ENCODE measurements around the gene NPEPL1.

Gene NPEPL1

DNA sequence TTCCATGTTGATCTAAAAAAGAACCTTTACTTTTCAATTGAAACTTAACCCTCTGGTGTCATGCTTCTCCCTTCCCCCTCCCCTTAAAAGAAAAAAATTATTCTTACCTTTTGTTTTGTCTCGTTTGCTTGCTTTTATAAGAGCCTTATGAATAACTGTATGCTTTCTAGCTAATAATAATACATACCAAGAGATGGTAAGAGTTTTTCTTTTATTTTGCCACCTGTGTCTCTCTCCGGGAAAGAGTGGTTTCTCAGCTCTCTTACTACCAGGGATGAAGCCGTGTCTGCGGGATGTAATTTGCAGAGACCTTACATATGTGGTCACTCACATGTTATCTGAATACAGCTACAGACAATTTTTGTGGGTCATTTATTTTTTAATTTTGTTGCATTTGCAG is 33.8 kb upstream of the NPEPL1 start:
- DNase-seq (ENCODE audit: low spot score), result no peak

- DNase-seq (ENCODE audit: low spot score), result no peak
Observed at GRCh38 chr20:58659841-58660240, 32.8 kb upstream of the NPEPL1 start.

DNA sequence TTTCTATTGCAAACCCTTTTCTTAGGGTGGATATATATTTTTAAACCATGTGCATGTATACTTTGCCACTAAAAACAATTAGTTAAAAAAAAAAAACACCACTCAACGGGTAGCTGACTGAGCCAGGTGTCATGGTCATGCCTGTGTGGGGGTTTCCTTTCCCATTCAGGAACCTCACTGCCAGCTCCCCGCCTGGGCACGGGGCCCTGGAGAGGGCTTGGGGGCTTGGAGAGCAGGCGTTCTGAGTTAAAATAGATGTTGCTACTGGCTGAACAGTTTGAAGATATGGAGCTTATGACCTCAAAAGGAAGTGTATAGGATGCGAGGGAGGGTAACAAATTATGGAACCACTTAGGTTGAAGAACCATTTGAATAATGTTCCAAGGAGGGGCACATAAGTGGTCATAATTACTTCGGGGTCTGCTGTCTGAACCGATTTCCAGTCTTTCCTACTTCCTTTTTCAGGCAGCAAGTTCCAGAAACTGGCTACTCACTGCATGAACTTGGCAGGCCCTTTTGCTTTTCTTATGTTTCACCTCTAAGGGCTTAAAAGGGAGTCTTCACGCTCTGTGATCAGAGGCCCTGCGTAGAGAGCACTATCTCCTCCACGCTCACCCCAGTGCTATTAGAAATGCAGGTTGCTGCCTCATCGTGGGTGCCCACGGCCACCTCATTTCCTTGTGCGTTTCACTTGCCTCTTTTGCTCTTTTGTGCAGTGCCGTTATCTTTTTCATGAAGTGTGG is 31.6 kb upstream of the NPEPL1 start:
- DNase-seq (ENCODE audit: low spot score), result no peak

GRCh38 chr20:58661598-58662473 is 30.8 kb upstream of the NPEPL1 start:
- no peak for DNase-seq (ENCODE audit: low spot score)

DNA sequence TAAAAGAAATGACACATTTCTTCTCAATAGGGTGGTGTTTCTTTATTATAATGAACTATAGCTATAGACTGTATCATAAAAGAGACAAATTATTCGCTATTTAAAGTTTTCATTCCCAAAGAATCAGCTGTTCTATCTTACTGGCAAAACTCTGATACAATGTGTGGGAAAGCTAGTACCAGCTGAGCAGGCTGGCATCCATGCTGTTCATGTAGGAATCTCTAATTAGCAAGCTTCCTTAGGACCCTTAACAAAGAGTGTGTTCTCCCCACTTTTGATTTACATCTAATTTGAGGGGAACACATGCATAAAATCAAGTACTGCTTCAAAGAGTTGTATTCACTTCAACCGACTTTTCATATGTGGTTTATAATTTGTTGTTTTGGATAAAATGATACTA is 28.3 kb upstream of the NPEPL1 start:
- DNase-seq (ENCODE audit: low spot score), result peak; percentile 18

- no peak for DNase-seq (ENCODE audit: low spot score)
Observed at GRCh38 chr20:58664883-58665282, 27.7 kb upstream of the NPEPL1 start.

DNA sequence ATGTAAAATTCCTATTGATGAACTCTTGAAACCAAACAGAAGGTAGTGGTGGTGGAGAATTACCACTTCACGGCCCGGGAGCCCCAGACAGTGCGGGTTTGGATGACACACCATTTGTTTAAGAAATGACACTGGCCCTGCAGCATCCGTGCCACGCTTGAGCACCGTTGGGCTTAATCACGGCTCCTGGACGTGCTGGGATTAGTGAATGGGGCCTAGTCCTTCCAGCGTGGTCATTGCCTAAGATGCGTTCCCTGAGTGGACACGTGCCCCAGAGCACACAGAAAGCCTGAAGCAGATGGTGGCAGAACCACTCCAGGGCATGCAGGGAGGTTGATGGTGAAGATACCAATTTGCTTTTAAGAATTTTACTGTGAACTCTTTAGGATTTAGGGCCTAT is 27.0 kb upstream of the NPEPL1 start:
- DNase-seq (ENCODE audit: low spot score), result no peak

DNA sequence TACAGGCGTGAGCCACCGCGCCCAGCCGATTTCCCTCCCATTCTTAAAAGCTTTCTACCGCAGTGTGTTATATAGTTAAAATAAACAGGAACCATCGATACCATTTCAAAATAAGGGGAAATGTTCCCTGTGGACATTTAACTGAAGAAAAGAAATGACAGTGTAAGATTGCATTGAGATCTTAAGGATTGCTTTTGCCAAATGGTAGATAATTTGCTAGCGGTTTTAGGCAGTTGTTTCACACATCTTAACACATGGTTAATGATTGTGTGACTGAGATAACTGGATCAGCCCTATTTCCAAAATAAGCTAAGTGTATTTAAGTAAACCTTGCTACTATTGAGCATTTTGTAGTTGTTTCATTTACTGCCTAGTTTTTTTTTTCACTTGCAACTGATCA is 25.9 kb upstream of the NPEPL1 start:
- DNase-seq (ENCODE audit: low spot score), result no peak

DNA sequence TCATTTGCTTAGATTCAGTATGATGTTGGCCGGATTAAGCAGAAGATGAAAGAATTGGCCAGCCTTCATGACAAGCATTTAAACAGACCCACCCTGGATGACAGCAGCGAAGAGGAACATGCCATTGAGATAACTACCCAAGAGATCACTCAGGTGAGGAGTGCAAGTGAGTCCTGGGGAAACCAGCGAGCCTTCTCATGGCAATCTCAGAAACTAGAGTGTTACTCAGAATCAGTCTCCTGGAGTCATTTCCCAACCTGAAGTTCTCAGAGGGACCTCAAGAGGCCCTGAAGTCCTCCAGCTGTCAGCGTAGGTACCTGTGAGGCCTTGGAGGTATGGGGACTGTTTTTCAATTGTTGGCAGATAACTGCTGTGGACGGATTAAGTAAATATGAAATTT is 24.6 kb upstream of the NPEPL1 start:
- no peak for DNase-seq (ENCODE audit: low spot score)

GRCh38 chr20:58668901-58669286 is 23.7 kb upstream of the NPEPL1 start:
- DNase-seq (ENCODE audit: low spot score), result no peak

DNA sequence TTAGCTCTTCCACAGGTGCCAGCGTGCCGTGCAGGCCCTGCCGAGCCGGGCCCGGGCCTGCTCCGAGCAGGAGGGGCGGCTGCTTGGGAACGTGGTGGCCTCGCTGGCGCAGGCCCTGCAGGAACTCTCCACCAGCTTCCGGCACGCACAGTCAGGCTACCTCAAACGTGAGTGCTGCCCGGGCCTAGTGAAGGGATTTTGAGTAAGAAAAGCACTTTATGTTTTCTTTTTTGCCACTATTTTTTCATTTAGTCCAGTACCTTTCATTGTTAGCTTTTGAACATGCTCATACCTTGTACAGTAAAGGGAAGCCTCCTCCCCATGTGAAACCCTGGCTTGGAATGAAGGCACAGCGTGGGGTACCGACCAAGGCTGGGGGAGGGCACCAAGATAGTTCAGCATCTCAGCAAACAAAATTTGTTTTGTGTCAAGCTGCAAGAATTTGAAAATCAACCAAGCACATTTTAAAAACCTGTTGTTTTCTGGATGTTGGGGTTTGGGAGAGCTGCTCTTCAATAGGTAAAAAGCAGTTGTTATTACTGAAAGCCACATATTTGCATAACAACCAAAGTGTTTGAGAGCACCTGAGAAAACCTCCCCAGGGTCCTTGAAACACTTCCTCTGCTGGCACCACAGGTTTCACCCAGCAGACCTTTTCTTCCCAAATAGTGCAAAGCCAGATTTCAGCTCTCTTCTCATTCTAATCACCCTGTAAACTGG is 23.2 kb upstream of the NPEPL1 start:
- DNase-seq (ENCODE audit: low spot score), result no peak

GRCh38 chr20:58670102-58670501 is 22.5 kb upstream of the NPEPL1 start:
- DNase-seq (ENCODE audit: low spot score), result no peak

DNA sequence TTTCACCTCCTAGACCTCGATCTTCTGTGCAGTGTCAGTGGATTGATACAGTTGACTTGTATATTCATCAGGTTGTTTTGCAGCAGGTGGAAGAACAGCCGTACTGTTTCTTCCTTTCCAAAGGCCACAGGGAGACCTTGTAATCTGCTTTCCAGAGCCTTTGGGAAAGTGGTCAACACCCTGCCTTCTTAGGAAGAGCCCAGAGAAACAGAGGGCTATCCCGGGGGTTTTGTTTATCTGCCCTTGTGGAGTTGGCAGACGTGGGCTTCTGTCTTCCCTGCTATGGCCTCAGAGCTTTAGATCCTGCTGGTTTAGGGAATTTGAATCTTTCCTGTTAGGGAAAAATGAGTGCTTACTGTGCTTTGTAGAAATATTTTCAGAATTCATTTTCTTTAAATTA is 21.9 kb upstream of the NPEPL1 start:
- DNase-seq (ENCODE audit: low spot score), result no peak

GRCh38 chr20:58673119-58673518 is 19.5 kb upstream of the NPEPL1 start:
- DNase-seq (ENCODE audit: low spot score), result no peak

- no peak for DNase-seq (ENCODE audit: low spot score)
Observed at GRCh38 chr20:58675146-58675584, 17.4 kb upstream of the NPEPL1 start.

GRCh38 chr20:58675641-58676040 is 17.0 kb upstream of the NPEPL1 start:
- DNase-seq (ENCODE audit: low spot score), result no peak

DNA sequence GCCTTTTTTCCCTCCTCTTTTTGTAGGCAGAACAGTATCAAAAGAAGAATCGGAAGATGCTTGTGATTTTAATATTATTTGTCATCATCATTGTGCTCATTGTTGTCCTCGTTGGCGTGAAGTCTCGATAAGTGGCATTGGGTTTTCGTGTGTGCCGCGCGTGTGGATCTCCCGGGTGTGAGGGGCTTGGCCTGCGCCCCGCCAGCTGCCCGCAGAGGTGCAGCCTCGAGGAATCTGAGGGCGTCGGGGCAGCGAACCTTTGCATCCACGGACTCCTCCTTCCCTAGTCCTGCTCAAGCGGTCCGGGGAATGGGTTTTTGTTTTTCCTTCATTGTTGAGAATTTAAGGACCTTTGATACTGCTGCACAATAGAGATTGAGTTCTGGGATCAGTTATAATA is 16.4 kb upstream of the NPEPL1 start:
- no peak for DNase-seq (ENCODE audit: low spot score)

- no peak for DNase-seq (ENCODE audit: low spot score)
Observed at GRCh38 chr20:58677079-58677604, 15.5 kb upstream of the NPEPL1 start.

DNA sequence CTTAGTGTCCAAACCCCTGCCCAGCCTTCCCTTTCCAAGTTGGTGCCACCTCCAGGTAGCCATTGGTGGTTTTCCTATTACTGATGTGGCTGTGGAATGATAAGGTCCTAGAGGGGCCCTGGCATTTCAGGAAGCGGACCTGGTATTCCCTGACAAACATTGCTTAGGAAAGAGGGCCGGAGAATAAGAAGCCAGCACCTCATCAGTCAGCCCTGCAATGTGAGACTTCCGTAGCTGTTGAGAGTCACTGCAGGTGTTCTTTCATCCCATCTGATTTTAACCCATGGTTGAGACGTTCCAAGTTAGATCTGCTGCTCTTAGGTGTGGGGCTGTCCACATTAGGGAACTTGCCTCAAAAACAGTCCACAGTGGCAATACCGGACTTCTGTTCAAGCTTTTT is 14.8 kb upstream of the NPEPL1 start:
- DNase-seq (ENCODE audit: low spot score), result no peak

- DNase-seq (ENCODE audit: low spot score), result no peak
Observed at GRCh38 chr20:58678806-58679205, 13.8 kb upstream of the NPEPL1 start.

GRCh38 chr20:58682656-58683531 is 9.7 kb upstream of the NPEPL1 start:
- no peak for DNase-seq (ENCODE audit: low spot score)

- DNase-seq (ENCODE audit: low spot score), result no peak
Observed at GRCh38 chr20:58684291-58684690, 8.3 kb upstream of the NPEPL1 start.
